ENCODE results near the gene DUSP7.

GRCh38 chr3:52089691-52090090 is 33.3 kb upstream of the DUSP7 start:
- no peak for TF ChIP-seq CTCF (conservative IDR thresholded peaks at IDR 0.05; ENCODE audit: low read depth, low read length)
- TF ChIP-seq EZH2 (IDR thresholded peaks at IDR 0.05; ENCODE audit: borderline replicate concordance, low read depth, low read length, poor library complexity, severe bottlenecking), result no peak

Data from A673 (cell line).